NB4 (cell line): ENCODE data around the gene COL4A6.

ENCODE experiments used
- DNase-seq: peaks from one replicate; pipeline ENCODE4 v3.0.0; 2010; ENCODE audit warnings: low read depth
- H3K4me3 ChIP-seq: one replicate; pipeline ENCODE4 v1.5.1; 2011; ENCODE audit warnings: mild to moderate bottlenecking, low read depth, low read length, moderate library complexity
- MYC ChIP-seq: IDR thresholded peaks from 2 replicates; pipeline ENCODE4 v1.6.1; 2011; ENCODE audit warnings: low read depth, low read length
- POLR2A ChIP-seq: IDR thresholded peaks from 2 replicates; pipeline ENCODE4 v1.6.1; 2011; ENCODE audit warnings: mild to moderate bottlenecking; ENCODE audit not compliant: insufficient read length; ENCODE audit errors: extremely low read depth
- TF ChIP-seq, protein P1 (sequence below): IDR thresholded peaks from 2 replicates; pipeline ENCODE4 v1.6.1; 2011; ENCODE audit warnings: low read depth, low read length
- TF ChIP-seq, protein P2 (sequence below): IDR thresholded peaks from one replicate; pipeline ENCODE4 v1.5.1; 2012; ENCODE audit warnings: low read depth, low read length

The COL4A6 gene

DNA sequence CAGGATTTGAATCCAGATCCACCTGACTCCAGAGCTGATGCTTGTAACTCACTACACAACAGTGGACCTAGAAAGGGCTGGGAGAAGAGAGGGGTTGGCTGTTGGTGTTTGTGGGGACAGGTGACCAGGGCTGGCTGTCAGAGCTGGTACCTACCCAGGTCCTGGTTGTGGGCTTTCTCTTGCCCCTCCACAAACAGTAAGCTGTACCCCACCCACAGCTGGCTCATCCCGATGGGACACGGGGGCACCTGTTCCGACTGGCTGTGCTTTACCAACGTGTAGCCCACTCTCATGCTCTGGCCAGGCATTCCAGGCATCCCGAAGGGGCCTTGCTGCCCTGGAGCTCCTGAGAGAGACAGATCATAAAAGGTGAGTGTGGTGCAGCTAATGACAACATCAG is 277.9 kb downstream of the COL4A6 start:
- DNase-seq, result no peak
- no peak overlapping the region for H3K4me3 ChIP-seq
- TF ChIP-seq, protein P1, sequence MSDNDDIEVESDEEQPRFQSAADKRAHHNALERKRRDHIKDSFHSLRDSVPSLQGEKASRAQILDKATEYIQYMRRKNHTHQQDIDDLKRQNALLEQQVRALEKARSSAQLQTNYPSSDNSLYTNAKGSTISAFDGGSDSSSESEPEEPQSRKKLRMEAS, result no peak
- TF ChIP-seq POLR2A (no peak), MYC (no peak)
- TF ChIP-seq, protein P2, sequence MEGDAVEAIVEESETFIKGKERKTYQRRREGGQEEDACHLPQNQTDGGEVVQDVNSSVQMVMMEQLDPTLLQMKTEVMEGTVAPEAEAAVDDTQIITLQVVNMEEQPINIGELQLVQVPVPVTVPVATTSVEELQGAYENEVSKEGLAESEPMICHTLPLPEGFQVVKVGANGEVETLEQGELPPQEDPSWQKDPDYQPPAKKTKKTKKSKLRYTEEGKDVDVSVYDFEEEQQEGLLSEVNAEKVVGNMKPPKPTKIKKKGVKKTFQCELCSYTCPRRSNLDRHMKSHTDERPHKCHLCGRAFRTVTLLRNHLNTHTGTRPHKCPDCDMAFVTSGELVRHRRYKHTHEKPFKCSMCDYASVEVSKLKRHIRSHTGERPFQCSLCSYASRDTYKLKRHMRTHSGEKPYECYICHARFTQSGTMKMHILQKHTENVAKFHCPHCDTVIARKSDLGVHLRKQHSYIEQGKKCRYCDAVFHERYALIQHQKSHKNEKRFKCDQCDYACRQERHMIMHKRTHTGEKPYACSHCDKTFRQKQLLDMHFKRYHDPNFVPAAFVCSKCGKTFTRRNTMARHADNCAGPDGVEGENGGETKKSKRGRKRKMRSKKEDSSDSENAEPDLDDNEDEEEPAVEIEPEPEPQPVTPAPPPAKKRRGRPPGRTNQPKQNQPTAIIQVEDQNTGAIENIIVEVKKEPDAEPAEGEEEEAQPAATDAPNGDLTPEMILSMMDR, result no peak

DNA sequence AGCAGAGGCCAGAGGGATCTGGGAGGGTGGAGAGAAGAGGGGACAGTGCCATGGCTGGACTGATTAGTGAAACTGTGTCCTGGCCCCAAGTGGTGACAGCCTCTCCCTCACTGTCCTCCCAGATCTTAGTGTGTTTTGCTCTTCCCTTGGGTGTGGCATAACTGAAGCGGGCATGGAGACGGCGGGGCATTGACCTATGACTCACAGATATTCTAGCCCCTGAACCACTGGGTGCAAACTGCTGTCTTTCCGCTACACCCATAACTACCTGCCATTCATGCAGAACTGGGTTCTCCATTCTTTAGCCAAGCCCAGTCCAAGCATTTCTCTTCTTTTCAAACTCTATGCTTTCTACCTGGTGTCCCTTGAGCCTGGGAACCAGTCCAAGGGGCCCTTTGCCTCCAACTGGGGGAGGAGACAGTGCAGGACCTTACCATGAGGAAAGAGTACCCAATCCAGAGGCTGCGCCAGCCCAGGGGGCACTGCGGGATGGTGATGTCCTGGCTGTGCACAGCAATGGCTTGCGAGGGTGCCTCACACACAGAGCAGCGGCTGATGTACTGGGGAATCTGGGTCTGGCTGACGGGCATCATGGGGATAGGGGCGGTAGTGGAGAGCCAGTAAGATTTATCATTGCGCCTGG is 279.1 kb downstream of the COL4A6 start:
- DNase-seq, result no peak
- H3K4me3 ChIP-seq, result no peak overlapping the region
- TF ChIP-seq, protein P1, result no peak
- TF ChIP-seq MYC (no peak), POLR2A (no peak)
- TF ChIP-seq, protein P2, result no peak

DNA sequence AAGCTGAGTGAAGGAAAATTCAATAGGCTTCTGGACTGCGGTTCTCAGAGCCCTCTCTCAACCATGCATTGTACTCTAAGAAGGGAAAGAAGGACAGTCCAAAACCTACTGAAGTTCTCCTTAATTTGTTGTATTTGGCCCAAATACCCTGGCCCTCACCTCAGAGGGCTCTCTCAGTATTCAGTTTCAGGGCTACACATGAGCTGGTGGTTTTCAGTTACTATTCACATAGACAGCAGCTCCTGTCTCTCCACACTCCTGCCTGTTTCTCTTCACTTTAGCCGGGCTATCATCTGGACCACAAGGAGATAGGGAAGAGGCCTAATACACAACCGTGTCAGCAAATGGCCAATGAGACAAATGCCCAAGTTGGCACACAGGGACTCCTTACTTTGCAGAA is 280.6 kb downstream of the COL4A6 start:
- no peak for DNase-seq
- no peak overlapping the region for H3K4me3 ChIP-seq
- TF ChIP-seq POLR2A (no peak), MYC (no peak)
- TF ChIP-seq, protein P1, result no peak
- TF ChIP-seq, protein P2, result no peak

DNA sequence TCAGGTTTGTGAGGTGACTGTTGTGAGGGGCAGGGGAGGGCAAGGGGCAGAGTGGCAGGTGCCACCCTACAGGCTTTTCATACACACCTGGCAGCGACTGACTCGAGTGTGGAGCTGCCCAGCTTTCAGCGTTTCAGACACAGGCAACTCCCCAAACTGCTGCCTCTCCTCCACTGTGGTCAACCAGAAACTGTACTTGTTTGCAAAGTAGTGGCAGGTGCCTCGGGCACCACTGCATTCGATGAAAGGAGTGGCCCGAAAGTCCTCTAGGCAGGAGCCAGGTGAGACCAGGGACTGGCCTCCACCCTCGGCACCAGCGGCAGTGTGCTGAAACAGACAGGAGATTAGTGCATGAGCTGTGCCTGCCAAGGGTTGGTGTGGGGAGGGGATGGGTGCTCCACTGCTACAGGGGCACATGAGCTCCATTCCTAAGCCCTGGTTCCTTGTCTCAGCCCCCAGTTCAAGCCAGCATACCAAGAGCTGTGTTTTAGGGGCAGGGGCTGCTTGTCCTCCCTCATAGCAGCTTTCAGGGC is 281.2 kb downstream of the COL4A6 start:
- TF ChIP-seq POLR2A, result no peak
- TF ChIP-seq MYC, result no peak
- H3K4me3 ChIP-seq, result no peak overlapping the region
- no peak for DNase-seq

DNA sequence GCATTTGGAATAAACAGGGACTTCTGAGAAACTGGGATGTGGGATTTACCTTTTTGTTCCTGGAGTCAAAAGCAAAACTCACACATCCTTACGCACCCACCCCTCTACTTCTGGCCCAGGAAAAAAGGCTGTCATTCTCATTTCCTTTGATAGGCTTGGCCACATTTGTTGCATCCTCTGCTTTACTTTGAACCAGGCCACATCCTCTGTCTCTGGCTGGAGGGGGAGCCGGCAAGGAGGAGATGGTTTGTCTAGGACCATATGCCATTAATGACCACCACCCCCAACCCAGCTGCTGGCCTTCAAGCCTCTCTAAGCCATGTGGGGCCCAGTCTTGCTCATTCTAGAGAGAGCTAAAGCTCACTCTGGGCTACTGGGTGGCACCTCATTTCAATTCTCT is 282.1 kb downstream of the COL4A6 start:
- TF ChIP-seq, protein P1, result no peak
- TF ChIP-seq MYC (no peak), POLR2A (no peak)
- TF ChIP-seq, protein P2, result no peak
- H3K4me3 ChIP-seq, result no peak overlapping the region
- no peak for DNase-seq

DNA sequence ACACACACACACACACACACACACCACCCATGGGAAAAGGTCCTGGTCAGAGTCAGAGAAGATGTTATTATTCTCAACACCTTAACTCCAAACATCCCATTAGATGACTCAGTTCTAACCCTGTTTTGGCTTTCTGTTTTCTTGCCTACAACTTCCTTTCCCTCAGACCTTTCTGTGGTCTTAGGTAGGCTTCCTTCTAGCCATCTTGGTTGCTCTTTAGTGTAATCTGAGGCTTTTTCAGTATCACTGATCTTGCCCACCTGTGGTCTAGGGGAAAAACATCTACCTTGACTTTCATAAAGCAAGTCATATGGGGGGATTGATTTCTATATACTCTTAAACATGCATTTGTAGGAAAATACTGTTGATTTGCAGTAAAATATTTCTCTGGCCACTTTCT is 289.7 kb downstream of the COL4A6 start:
- no peak overlapping the region for H3K4me3 ChIP-seq

More for the DNA sequence above, 289.7 kb downstream of the COL4A6 start:
- DNase-seq, result no peak
- TF ChIP-seq, protein P1, result no peak
- TF ChIP-seq MYC (no peak), POLR2A (no peak)
- TF ChIP-seq, protein P2, result no peak
